GM21423 (cell line): ENCODE results near the gene TESK2.

Source experiments
- ATAC-seq: cut with Tn5 transposase; IDR thresholded peaks from one replicate; pipeline ENCODE4 v1.9.1; 2021; ENCODE audit warnings: mild to moderate bottlenecking, moderate library complexity; ENCODE audit not compliant: unreplicated experiment

TESK2 gene

DNA sequence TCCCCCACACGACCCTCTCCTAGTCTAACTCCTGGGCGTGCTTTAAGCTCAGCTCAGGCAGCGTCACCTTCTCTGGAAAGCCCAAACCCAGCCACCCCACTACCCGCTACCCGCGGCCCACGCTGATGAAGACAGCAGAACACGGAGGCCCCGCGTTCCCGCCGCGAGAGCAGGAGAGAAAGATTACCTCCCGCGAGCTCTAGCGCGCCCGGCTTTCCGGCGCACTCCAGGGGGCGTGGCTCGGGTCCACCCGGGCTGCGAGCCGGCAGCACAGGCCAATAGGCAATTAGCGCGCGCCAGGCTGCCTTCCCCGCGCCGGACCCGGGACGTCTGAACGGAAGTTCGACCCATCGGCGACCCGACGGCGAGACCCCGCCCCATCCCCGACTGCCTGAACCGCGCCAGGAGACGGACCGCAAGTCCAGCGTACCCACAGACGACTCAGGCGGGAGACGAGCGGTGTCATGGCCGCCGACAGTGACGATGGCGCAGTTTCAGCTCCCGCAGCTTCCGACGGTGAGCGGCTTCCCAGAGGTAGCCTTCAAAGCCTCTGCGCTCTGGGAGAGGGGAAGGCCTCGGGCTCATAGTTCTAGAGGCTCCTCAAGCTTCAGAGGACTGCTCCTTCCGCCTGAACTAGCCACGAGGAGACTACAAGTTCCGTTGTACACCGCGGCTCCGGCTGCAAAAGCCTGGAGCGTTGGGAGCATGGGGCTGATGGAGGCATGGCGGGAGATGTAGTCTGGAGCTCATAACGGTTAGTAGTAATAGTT lies 151.0 kb downstream of the TESK2 start, which contains the start of the genes MUTYH and TOE1:
Gene MUTYH, minus strand, starts transcription at position 652 of the 770 bp plus-strand sequence. CDS start 5,935 bp downstream, outside the sequence.
Gene TOE1, plus strand, starts transcription at position 382 of the 770 bp plus-strand sequence. Its CDS starts 83 bp downstream, at position 465.
- peak; percentile 80 for ATAC-seq

DNA sequence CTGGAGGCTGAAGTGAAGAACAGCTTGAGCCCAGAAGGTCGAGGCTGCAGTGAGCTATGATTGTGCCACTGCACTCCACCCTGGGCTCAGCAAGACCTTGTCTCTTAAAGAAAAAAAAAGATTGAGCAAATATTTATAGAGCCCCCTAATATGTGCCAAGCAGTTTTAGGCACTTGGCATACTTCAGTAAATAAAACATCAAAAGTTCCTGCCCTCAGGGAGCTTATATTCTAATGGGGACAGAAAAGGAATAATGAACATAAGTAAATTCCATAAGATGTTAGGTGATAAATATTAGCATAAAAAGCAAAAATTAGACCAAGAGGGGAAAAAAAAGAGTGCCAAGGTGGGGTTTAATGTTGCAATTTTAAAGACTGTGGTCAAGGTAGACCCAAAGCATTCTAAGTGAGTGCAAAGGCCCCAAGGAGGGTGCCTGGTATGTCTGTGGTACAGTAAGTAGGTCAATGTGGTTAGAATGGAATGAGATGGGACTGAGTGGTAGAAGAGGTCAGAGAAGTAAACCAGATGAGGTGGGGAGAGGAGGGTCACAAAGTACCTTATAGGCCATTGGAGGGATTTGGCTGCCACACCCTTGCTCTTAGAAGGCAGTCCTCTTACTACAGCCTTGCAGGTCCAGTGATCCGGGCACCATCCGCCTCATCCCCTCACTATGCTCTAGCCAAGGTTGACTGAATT lies 153.2 kb downstream of the TESK2 start:
- no peak for ATAC-seq

DNA sequence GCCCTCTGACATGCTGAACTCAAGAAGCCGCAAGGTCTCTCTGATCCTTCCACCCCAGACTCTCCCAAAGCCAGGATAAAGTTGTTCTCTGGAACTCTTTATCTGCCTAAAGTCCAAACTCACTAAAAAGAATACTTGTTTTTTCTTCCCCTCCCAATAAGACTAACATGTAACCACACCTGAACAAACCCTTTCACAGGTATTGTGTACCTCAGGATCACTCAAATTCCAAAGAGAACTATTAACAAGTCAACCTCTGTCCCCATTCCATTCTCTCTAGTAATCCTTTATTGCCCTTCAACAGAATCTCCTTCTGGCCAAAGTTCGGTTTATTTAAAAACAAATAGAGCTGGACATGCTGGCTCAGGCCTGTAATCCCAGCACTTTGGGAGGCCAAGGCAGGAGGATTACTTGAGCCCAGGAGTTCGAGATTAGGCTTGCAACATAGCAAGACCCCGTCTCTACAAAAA lies 155.1 kb downstream of the TESK2 start:
- no peak for ATAC-seq

DNA sequence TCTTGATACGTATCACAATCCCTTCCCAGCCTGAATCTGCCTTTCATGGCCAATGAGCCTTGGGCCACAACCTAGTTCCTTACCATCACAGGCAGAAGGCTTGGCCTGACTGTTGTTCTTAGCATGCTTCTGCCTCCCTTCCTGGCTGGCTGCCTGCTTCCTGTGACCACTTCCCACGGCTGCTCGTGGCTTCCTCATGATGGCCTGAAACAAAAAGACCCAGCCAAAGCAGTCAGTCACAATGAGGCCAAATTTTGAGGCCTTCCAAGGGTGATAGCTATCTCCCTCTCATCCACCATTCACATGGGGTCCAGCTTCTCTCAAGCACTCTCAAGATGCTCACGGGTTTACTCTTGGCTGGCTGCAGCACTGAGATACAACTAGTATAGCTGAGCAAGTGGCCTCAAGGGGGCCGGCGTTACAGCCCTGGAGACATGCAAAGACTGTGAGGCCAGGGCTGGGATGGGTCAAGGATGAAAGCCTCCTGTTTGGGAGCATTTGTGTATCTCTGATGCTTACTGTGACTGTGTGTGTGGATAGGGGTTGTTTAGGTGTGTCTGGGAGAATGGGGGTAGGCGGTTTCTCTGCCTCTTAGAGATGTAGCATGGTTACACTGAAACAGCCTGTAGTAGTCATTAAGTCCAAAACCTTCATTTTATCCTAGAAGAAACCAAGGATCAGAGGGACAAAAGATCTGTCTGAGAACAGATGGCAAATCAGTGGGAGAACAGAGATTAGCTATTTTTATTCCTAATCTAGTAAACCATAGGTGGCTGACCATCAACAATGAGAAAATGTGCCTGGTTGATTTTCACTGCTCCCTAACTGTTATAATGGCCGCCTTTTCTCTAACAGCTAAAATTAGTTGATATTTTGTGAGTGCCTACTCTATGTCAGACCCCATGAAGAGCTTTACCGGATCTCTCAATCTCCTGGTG lies 156.4 kb downstream of the TESK2 start:
- ATAC-seq = no peak

DNA sequence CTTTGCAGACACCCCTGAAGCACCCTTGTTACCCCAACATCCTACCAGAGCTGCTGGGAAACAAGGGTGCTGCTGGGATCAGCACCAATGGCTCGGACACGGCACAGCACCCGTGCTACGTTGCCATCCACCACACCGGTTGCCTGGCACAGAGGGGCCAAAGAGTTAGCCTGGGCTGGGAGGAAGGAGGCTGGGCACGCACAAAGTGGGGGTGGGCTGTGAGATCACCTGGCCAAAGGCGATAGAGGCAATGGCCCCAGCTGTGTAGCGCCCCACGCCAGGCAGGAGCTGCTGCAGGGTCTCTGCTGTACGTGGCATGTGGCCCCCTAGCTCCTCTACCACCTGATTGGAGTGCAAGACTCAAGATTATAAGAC lies 158.6 kb downstream of the TESK2 start:
- no peak for ATAC-seq

DNA sequence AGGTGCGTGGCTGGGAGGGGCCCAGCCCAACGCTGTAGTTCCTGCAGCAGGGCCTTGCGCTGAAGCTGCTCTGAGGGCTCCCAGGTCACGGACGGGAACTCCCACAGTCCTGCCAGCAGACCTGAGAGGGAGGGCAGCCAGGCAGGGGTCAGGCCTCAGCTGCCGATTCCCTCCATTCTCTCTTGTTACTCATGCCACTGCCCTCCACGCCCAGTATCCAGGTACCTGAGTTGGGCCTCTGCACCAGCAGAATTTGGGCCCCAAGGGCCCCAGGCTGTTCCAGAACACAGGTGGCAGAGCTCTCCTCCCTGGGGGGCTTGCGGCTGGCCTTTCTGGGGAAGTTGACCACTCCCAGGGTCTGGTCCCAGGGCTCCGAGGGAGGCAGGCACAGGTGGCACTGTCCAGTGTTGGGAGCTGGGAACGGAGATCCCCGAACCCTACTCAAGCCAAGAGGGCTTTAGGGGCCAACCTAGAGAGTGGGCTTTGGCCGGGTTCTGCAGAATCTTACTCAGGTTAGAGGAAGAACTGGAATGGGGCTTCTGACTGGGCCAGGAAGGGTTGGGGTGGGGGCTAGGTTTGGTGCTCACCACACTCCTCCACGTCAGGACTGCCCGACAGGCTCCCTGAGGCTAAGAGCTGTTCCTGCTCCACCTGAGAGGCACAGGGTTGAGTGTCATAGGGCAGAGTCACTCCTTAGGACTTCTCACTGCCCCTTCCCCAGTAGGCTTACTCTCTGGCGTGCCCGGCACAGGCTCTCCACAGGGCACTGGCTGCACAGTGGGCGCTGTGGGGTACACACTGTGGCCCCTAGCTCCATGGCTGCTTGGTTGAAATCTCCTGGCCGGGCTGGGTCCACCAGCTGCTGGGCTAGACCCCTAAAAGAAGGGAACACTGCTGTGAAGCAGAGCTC lies 159.3 kb downstream of the TESK2 start:
- ATAC-seq = no peak

DNA sequence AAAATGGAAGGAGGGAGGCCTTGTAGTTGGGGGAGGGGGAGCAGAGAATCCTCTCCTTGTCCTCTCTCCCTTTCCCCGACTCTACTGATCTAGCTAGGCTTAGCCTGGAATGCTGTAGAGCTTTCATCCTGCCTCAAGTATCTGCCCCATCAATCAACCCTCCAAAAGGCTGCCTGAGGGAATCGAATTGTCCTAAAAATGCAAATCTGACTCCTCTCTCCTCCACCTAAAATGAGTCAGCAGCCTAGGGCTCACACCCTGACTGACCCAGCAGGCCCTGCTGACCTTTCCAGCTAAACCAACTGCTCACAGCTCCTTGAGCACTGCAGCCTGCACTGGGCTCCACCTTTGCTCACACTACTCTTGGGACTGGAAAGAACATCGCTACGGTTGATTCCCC lies 161.5 kb downstream of the TESK2 start:
- ATAC-seq = no peak

DNA sequence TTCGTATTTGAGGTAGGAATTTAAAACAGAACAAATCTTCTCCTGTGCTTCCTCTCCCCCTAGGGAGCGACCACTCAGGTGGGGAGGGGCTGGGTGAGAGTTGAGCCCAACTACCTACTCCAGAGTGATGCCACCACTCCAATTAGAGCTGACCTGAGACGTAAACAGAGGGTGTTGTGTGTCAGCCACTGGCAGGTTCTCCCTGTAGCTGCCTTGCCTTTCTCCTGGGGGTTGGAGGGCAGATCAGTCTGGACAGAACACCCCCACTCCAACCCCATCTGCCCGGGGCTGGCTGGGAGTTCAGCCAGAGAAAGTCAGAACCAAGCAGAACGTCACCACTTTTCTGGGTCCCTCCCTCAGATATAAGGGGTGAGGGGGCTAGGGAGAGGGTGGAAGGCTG lies 162.3 kb downstream of the TESK2 start:
- ATAC-seq = no peak

DNA sequence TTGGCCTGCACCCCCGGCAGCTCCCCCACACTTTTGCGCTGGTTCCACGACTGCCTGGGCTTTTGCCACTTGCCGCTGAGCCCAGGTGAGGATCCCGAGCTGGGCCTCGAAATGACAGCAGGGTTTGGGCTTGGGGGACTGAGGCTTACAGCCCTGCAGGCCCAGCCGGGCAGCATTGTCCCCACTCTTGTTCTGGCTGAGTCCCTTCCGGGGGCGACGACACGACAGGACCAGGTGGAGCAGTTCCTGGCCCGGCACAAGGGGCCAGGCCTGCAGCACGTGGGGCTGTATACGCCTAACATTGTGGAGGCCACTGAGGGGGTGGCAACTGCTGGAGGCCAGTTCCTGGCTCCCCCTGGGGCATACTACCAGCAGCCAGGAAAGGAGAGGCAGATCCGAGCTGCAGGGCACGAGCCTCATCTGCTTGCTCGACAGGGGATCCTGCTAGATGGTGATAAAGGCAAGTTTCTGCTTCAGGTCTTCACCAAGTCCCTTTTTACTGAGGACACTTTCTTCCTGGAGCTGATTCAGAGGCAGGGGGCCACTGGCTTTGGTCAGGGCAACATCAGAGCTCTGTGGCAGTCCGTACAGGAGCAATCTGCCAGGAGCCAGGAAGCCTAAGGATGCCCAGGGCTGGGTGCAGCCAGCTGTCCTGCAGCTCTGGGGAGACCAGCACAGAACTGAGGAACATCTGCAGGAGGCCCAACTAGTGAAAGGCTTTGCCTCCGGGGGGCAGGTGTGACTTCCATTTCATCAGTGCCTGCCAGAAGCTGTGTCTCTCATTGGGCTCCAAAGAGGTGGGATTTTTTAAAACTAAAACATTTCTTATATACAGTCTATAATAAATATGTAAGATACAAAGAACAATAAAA lies 163.1 kb downstream of the TESK2 start:
- no peak for ATAC-seq

DNA sequence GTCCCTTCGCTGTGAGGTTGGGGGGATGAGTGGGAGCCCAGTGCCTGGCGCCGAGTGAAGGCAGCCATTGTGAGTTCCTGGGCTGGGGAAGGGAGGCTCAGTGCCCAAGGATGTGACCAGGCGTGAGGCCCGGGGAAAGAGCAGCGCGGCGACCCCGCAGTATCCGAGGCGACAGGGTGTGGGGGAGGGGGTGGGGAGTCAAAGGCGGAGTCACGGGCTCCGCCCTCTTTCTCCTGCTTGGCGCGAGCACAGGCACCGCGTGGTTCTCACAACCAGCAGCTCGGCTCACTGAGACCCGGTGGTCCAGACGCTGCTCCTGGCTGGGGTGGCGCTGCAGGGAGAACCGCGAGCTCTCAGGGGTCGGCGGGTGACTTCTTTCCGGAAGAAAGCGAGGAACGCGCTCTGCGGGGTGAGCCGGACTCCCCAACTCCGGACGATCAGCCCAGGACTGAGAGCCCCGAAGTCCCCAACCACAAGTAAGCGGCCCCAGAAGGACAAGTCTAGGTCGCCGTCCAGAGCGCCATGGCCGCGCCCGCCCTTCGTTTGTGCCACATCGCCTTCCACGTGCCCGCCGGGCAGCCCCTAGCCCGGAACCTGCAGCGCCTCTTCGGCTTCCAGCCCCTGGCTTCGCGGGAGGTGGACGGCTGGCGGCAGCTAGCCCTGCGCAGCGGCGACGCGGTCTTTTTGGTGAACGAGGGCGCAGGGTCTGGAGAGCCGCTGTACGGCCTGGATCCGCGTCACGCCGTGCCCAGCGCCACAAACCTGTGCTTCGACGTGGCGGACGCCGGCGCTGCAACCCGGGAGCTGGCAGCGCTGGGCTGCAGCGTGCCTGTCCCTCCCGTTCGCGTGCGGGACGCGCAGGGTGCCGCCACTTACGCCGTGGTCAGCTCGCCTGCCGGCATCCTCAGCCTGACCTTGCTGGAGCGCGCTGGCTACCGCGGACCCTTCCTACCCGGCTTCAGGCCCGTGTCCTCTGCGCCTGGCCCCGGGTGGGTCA lies 164.0 kb downstream of the TESK2 start, which contains the start of gene HPDL:
Gene HPDL, plus strand, starts transcription at position 269 of the 997 bp plus-strand sequence. Its CDS starts 254 bp downstream, at position 523.
- ATAC-seq = peak; percentile 61

DNA sequence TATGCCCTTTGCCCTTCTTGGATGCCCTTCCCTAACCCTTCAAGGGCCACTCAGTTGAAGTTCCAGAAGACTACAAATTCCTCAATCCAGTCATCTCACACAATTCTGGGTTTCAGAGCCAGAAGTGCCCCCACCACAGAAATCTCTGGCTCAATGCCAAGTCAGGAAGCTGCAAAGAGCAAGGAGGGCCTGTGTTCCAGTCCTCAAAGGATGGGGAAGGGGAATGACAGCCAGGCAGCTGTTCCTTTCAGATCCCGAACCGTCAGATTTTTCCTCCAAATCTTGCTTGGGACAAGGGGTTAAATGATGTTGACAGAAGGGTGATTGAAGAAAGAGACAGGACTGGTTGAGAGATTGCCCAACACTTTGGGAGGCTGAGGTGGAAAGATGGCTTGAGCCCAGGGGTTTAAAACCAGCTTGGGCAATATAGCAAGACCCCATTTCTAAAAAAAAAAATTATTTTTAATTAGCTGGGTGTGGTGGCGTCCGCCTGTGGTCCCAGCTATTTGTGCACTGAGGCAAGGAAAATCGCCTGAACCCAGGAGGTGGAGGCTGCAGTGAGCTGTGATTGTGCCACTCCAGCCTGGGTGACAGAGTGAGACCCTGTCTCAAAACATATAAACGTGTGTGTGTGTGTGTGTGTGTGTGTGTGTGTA lies 165.0 kb downstream of the TESK2 start:
- no peak for ATAC-seq

DNA sequence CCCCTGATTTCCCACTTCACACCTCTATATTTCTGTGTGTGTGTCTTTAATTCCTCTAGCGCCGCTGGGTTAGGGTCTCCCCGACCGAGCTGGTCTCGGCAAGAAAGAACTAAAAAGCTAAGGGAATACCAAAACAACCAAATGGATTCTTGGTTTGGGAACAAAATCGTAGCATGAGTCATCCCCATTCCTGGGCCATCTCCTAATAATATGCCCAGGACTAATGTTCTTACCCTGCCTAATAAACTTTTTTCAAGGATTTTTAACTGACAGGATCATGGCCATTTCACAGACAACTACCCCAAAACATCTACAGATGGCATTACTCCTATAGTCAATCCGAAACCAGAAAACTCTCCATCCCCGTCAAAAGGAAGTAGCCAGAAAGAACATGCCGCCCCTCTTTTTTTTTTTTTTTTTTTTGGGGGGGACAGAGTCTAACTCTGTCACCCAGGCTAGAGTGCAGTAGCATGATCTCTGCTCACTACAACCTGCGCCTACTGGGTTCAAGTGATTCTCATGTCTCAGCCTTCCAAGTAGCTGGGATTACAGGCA lies 168.4 kb downstream of the TESK2 start:
- ATAC-seq = no peak

DNA sequence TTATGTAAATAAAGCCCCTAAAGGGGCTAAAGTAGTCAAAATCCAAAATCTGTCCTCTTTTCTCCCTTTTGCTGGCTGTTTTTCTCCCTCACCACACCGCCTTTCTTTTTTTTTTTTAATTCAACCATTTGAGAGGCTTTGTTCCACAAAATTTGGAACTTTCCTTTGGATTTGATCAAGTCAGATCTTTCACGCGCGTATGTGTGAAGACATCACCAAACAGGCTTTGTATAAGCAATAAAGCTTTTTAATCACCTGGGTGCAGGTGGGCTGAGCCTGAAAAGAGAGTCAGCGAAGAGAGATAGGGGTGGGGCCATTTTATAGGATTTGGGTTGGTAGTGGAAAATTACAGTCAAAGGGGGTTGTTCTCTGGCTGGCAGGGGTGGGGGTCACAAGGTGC lies 169.5 kb downstream of the TESK2 start:
- ATAC-seq = no peak

DNA sequence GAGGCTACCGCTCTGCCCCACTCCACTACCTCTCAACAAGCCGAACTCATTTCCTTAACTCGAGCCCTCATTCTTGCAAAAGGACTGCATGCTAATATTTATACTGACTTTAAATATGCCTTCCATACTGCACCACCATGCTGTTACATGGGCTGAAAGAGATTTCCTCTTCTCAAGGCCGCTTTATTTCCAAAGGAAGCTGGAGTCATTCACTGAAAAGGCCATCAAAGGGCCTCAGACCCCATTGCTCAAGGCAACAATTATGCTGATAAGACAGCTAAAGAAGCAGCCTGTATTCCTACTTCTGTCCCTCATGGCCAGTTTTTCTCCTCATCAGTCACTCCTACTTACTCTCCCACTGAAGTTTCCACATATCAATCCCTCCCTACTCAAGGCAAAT lies 171.2 kb downstream of the TESK2 start:
- no peak for ATAC-seq

DNA sequence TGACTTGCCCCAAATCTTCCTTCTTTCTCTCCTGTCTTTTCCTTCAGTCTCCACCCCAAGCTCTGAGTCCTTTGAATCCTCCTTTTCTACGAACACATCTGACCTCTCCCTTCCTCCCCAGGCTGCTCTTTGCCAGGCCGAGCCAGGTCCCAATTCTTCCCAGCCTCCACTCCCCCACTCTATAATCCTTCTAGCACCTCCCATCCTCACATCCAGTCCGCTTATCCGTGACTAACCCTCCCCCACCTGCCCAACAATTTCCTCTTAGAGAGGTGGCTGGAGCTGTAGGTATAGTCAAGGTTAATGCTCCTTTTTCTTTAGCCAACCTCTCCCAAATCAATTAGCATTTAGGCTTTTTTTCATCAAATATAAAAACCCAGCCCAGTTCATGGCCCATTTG lies 173.8 kb downstream of the TESK2 start:
- ATAC-seq = no peak

DNA sequence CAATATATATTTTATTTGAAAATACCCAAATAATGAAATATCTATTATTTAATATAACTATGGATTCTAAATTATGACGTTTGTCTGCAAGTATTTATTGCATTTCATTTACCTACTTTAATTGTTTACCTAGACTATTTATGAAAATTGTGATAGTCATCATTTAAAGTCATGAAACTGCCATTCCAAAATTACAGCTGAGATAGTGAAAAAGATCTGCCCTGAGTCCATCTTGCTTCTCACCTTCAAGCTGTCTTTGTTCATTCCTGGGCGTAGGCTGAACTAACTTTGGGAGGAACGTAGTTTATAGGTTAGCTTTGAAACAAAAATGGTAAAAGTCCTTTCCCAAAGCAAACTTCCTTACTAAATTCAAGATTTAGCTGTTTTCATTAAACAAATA lies 176.7 kb downstream of the TESK2 start:
- ATAC-seq = no peak

DNA sequence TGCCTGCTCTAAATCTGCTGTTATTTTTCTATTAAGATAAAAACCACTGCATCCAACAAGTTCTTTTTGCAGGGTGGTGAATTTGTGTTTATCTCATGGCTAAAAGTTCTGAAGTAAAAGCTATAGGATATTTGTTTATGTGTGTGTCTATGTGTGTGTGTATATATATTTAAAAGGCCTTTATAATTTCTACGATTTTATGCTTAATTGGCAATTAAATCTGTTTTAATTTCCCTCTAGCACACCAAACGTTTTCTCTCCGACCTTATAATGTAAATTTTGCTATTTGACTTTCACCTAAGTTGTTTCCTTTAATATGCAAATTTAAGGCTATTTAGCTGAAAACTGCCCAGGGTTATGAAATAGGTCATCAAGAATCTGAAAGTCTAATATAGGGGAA lies 184.1 kb downstream of the TESK2 start:
- no peak for ATAC-seq
